Activated gamma-delta T cell treated with Interleukin-2 at 50 U/mL for 16 hours (primary cell): ENCODE results near the gene PIK3R3.

ENCODE experiments used
- DNase-seq: peaks from one replicate; pipeline ENCODE4 v3.0.0-alpha.2; 2020

PIK3R3 gene

DNA sequence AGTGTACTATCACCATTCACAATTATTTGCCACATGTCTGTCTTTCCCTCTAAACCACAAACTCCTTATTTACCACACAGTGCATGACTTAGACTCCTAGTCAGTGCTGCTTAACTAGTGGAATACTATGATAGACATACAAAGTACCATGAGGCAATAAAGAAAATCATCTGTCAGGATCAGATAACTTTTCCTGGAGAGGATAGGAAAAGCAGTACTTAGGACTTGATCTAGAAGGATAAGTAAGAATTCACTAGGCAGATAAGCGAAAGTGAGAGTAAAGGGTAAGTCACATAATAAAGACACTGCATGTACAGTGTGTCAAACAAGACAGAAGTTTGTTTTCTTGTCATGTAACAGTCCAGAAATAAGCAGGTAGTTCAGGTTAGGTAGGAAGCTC lies 21.3 kb upstream of the PIK3R3 start:
- DNase-seq: no peak

DNA sequence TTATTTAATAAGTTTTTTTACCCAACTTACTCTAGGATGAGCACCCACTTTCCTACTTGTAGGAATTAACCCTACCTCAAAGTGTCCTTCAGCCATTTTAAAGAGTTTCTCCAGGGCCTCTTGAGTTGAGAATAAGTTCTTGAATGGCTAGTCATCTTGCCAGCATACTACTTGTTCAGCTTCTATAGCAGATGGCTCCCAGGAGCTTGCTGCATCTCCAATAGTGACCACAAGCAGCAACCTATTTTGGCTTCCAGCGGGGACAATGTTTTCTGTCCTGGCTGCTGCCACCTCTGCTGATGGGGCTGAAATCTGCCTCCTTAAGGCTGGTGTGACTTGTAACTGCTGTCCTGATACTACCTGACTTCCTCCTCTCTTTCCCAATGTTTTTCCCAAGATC lies 20.8 kb upstream of the PIK3R3 start:
- DNase-seq: no peak

DNA sequence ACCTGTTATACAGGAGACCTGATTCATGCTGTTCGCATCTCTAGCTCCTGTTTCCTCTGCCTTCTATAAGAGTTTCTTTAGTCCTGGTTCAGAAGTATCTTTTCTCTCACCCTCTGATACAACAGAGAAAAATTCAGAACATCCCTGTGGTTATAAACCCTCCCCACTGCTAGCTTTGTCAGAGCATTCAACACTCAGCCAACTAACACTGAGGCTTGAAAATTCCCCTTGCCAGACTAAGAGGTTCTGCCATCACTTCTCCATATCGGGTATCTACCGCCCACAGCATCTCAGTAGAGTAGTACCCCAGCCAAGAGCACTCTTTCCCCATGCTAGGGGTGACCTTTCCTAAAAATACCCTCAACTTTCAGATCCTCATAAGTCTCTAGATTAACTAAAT lies 19.6 kb upstream of the PIK3R3 start:
- DNase-seq: no peak

DNA sequence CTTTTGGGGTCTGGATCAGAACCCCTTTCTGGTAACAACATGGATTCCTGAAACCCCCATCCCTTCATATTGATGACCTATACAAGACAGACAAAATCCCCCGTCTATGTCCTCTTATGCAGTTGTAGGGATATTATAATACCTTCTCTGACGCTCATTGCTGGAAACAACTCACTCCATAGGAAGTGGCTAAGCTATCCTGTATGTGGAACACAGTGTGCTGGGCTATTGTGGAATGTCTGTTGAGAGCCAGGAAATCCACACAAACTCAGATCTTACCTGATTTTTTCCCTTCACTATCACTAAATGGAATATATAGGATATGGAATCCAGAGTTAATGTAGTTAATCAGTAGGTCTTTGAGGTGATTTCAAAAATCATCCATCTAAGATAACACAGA lies 17.7 kb upstream of the PIK3R3 start:
- no peak for DNase-seq

DNA sequence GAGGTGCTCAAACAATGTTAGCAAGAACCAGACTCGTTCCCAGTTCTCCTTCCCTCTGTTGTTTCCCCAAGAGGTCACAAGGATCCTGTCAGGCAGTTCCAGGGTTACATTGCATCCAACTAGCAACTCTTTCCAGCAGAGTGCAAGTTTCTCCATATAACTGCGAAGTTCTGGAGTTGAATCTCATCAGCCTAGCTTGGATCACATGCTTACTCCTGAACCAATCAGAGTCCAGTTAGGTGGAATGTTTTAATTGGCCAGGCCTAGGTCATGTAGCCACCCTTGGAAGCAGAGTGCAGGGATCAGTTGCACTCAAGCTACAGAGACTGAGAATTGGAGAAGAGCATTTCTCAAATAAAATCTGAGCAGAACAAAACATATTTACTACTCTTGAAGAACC lies 15.9 kb upstream of the PIK3R3 start:
- DNase-seq: no peak

DNA sequence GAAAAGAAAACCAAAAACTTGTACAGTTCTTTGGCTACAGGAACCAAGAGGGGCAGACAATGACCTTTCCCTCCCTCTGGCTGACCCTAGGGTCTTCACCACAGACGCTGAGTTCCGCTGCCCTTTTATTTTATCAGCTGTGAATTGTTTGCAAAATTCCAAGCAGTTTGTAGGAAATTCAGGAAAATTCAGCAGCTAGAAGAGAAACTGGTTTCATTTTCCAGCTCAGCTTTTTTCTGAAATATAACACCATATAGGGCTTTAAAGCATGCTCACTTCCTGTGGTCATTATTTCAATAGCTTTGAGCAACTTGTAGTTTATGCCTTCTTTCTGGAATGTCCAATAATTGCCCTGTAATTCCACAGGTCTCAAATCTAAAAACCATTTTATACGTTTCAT lies 5.5 kb upstream of the PIK3R3 start:
- no peak for DNase-seq

DNA sequence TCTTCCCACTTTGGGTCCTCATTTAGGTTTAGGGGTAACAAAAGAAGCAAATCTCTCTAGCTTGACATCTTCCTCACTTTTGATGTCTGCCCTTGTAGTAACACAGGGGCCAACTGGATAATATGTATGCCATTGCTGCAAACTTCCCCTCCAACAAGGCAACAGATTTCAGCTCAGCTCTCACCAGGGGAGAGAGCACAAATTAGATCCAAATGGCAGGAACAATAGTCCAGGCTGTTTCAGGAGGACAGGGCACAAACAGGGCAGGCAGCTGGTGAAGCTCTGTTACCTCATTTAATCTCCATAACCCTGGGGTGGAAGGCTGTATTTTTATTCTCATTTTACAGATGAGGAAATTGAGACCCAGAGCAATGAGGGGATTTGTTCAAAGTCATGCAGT lies 4.3 kb upstream of the PIK3R3 start:
- DNase-seq: no peak

DNA sequence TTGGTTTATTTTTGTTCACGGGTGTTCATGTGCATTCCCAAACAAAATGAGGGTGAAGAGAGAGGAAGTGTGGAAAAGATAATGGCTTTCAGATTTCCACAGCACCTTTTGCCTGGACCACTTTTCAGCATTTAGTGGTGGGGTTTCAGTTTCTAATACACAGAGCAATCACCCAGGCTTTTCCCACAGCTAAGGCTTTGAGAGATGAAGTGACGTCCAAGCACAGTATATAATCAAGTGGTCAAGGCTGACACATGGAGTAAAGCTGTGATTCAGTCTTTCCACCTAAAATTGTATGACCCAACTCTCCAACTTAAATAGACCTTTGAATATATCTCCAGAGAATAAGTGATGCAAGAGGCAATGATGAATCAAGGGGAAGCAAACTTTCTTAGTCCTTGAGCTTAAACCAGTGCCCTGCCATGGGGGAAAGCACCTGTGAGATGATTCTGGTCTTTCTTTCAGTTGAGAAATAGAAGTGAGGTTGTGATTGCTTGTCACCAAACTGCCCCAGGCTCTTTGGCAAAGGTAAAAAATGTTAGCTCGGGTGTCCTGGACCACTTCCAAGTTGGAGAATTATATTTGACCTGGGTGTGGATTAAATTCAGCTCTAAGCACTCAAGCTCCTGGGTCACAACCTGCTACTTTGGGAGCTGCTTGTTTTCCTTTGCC lies 2.4 kb upstream of the PIK3R3 start:
- DNase-seq: no peak

DNA sequence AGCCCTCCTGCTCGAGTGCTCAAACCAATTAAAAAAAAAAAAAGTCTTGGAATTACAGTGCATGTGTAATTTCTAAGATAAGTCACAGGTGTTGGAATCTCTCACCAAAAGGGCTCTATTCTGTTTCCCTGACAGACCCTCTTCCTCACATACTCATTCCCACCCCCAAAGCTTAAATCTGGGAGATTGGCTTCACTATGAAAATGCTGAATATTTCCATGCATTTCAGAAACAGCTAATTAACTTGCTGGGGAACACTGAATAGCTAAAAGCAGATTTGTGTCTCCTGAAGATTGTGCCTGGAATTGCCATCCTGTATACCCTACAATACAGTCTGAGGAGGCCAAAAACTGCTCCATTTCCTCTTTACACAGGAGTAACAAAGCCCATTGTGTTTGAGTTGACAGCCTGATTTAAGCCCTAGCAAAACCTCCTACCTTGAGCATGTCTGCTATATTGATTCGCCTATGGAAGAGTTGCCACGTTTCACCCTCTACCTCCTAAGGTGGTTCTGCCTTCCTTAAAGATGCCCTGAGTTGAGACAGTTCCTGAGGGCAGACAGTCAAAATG lies 1.4 kb upstream of the PIK3R3 start:
- no peak for DNase-seq

DNA sequence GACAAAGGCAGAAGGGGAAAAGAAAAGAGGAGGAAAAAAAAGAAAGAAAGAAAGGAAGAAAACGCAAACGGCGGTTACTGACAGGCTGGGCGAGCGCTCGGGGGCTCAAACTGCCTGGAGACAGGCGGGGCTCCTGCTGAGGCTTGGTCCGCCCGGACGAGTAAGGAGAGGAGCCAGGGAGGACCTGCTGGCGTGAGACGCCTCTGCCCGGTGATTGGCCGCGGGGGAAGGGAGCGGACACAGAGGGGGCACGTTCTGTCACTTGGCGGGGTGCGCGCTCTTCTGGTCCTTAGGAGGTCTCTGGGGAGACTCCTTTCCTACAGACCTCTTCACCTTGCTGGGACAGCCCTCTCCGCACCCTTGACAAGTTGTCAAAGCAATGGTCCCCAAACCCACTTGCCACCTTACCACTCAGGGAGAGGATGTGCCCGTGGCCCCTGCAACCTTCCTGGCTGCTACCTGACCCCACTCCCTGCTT lies 791 bp upstream of the PIK3R3 start:
- no peak for DNase-seq

DNA sequence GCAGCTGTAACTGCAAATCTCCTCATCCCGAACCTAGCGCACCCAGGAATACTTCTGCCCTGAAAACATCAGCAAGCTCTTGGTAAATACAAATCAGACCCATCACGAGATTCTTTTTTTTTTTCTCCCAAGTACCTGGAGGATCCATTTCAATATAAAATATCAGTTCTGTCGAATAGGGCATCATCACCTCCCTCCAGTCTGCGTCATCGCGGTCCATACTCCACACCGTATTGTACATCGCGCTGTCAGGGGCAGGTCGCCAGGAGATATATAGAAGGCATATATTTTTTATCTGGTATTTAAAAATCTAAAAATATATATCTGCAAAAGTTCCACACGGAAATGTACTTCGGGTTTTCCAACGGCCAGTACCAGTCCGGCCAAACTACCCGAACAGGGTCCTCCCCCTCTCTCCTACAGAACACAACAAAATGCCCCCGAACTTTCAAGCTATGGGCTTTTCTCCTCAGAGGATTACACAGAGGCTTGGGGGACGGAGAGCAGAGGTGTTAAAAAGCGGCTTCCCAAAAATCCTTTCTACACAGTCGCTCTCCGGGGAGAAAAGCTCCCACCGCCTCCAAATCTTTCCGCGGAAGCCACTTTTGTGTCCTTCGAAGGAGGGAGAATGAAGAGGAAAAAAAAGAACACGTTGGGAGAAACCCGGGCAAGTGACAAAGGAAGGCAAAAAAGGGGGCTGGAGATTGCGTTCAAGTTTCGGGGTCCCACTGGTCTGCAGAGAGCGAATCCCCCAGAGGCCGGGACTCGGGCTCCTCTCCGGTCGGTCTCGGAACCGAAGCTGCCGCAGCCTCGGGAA lies 509 bp downstream of the PIK3R3 start:
- DNase-seq: peak; percentile 20

DNA sequence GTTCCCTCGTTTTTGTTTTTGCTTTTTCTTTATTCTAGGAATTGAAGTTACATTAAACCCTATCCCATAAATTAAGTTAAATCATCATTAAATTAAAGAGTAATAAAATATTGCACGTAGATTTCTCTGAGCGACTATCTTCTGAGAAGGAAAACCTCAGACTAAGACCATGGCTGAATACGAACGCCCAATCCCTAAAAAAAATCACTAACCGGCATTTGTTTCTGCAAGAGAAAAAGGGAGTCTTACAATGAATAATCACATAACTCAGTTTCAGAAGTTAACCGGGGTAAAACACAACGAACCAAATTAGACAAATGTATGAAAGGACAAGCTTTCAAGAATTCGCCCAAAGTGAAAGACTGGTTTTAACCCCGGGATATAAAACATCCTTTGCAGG lies 1.3 kb downstream of the PIK3R3 start:
- no peak for DNase-seq

DNA sequence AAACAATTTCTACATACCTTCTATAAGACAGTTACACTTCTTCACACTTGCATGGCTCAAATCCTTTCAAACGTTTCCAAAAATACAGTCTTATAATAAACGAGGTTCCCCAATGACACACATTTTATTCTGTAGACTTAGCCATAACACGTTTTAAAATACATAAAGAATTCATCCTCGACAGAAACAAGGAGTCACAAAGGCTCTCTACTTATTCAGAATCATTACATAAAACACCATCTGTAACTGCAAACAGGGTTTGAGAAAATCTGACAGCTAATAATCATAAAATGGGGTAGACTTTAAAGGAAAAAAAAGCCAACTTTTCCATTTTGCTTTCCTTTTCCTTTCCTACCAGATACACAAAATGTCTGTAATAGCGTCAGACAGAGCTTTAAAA lies 1.8 kb downstream of the PIK3R3 start:
- no peak for DNase-seq

DNA sequence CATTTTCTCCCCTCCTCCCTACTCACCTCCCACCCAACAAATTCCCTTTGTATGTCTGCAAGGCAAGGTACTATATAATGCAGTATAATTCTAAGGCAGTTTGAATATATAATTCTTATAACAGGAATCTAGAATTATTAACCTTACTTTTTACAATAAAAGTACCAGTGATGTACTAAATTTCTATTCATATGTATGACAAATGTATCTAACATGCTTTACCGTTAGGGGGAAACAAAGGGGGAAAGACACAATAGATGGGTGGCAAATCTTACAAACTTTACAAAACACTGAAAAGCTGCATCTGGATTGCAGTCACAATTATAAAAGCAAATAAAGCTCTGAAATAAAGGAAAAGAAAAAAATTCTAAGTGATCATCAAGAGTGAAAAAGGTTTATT lies 2.3 kb downstream of the PIK3R3 start:
- DNase-seq: no peak

DNA sequence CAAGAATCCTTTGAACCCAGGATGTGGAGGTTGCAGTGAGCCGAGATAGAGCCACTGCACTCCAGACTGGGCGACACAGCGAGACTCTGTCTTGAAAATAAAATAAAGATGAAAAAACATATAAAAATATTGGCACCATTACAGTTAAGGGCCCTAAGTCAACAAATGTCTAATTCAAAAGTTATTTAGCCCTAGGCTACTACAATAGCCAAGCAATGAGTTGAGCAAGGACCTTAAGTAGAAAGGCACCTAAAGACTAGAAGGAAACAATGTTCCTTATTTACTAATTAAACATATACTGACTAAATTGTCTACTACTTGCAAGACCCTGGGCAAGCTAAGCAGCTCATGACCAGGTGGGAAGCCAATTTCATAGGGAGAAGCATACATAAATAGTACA lies 4.1 kb downstream of the PIK3R3 start:
- no peak for DNase-seq

DNA sequence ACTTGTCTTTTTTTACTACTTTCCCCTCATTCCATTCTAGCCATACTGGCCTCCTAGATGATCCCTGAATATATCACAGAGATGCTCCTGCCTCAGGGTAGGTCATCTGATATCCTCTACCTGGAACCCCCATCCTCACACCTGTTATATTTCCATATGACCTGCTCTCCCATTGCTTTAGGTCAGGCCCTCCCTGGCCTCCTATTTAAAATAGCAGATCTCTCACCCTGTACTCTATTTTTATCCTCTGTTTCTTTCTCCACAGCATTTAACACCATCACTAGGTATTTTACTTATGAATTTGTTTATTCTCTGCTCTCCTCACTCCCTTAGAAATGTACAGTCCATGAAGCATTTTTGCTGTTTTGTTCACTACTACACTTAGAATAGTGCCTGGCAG lies 13.6 kb downstream of the PIK3R3 start:
- DNase-seq: no peak

DNA sequence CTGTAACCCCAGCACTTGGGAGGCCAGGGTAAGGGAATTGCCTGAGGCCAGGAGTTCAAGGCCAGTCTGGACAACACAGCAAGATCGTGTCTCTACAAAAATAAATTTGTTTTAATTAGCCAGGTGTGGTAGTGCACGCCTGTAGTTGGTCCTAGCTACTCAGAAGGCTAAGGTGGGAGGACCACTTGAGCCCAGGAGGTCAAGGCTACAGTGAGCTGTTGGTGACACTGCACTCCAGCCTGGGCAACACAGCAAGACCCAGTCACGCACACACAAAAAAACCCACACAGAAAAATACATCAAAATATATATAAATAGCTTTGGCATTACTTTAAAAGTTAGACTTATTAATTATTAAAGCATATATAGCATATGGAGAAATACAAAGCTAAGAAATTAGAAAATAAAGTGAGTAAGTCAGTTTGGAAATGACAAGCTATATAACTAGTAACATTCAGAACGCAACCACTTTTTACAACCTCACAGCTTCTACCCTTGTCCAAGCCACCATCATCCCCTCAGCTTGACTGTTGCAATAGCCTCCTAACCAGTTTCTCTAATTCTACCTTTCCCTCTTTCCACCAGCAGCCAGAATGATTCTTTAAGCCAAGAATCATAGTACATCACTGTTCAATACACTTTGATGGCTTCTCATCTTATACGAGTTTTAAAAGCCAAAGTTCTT lies 14.5 kb downstream of the PIK3R3 start:
- DNase-seq: no peak

DNA sequence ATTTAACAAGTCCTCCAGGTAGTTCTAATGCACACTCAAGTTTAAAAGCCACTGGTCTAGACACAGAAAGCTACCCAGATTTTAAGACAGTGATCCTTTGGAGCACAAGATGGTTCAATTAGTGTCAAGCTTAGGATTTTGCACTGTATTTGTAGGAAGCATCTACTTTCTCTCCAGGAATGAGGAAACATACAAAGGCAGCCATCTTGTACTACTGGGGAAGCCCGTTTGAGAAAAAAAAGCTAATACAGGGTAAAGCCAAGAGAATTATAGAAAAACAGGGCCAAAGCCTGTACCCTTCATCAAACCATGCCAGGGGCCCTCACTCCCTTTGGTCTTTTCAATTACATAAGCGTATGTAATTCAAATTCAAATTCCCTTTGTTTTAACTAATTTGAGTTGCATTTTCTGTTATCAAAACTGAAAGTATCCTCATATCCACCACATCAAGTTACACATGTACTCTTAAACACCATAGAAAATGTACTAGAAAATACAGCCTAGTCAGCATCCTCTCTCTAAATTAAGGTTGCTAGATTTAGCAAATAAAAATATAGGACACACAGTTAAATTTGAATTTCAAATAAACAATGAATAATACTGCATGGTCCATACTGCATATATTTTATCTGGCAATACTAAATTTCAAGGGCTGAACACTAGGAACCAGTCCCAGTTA lies 17.4 kb downstream of the PIK3R3 start:
- DNase-seq: no peak

DNA sequence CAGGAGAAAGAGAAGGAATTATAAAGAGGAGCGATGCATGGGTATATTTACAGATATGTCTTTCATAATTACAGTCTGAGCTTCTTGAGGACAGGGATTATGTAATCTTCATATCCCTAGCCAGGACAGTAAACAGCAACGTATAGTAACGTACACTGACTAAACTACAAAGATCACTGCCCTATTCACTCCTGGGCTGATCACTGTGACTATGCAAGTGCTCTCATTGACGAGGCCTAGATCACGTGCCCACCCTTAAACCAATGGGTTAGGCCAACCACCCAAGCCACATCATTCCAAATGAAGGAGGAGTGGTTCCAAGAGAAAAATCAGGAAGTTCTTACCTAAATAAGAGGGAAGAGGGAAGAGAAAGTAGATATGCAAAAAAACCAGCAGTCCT lies 18.5 kb downstream of the PIK3R3 start:
- no peak for DNase-seq

DNA sequence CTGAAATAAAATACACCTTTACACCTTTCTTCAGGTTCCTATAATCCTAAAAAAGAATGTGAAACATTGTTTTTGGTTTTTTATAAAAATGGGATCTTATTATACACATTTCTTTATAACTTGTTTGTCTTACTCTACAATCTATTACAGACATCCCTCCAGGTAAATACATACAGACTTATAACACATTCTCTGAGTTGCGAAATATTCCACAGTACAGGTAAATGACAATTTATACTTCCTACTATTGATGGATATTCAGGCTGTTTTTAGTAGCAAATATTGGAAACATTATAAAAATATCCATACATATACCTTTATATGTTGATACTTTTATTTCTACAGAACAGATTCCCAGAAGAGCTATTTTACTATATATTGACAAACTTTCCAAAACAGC lies 20.3 kb downstream of the PIK3R3 start:
- DNase-seq: no peak

DNA sequence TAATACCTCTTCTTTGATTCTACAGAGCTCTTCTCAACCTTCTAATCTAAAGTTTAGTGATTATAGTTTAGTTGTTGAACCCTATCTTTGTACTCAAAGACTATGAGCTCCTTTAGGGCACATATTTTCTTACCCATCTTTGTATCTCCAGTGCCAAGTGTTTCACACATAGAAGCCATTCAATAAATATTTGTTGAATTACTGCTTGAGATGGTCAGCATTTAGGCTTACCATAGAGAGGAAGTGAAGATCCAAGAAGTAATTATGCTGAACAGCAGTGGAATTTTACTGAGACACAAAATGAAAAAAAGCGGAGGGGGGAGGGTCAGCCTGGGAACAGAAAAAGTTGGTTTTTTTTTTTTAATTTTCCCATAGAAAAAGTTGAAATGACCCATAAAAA lies 21.9 kb downstream of the PIK3R3 start:
- no peak for DNase-seq

DNA sequence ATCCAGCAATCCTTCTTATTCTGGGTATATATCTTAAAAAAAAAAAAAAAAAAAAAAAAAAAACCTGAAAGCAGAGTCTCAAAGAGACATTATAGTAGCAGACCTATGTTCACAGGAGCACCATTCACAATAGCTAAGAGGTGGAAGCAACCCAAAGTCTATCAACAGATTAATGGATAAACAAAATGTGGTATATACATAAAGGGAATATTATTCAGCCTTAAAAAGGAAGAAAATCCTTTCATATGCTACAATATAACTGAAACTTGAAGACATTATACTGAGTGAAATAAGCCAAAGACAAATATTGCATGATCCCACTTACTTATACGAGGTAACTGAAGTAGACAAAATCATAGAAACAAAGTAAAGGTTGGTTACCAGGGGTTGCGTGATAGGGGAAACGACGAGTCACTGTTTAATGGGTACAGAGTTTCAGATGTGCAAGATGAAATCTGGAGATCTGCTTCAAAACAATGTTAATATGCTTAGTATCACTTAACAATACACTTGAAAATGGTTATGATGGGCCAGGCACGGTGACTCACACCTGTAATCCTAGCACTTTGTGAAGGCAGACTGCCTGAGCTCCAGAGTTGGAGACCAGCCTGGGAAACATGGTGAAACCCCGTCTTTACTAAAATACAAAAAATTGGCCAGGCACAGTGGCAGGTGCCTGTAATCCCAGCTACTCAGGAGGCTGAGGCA lies 29.5 kb downstream of the PIK3R3 start:
- DNase-seq: no peak

DNA sequence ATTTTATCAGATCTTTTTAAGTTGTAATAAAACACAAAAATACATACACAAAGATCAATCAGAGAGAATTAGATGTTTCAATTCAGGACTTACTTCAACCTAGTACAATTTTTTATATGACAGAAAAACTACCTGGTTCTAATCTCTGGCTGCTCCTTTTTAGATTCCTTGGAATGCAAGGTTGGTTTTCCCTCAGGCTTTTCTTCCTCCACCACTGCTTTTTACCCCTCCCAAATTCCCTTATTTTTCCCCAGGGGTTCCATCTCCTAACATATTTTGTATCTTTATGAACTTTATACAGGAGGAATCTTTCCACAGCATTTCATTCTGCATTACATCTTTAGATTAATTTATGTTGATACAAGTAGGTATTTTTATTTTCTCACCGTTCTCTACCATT lies 33.2 kb downstream of the PIK3R3 start:
- no peak for DNase-seq
